Fibroblast of pulmonary artery (primary cell): ENCODE measurements around the gene SERTAD2.
A peak's percentile ranks its signal among the peaks of the same experiment; 100 is the strongest.

ENCODE experiments used
- DNase-seq: peaks from one replicate; pipeline ENCODE4 v3.0.0-alpha.2; 2010; ENCODE audit warnings: low read depth
- H3K4me3 ChIP-seq: replicated peaks from 2 replicates; pipeline ENCODE4 v1.5.1; 2011; ENCODE audit warnings: low read depth, mild to moderate bottlenecking, control low read depth, low read length, moderate library complexity
- CTCF ChIP-seq: IDR thresholded peaks from 2 replicates; pipeline ENCODE4 v1.5.1; 2011; ENCODE audit warnings: mild to moderate bottlenecking, control low read depth, low read length, inconsistent platforms; ENCODE audit errors: missing control alignments

Gene SERTAD2

GRCh38 chr2:64615192-64615763 is 38.4 kb downstream of the SERTAD2 start:
- no peak for DNase-seq
- H3K4me3 ChIP-seq = no peak overlapping the region
- no peak for TF ChIP-seq CTCF

- no peak for TF ChIP-seq CTCF
- no peak overlapping the region for H3K4me3 ChIP-seq
- peak; percentile 24 for DNase-seq
Observed at GRCh38 chr2:64613276-64613675, 40.4 kb downstream of the SERTAD2 start.

GRCh38 chr2:64612575-64613195 is 41.0 kb downstream of the SERTAD2 start:
- no peak overlapping the region for H3K4me3 ChIP-seq
- DNase-seq = no peak
- no peak for TF ChIP-seq CTCF

DNA sequence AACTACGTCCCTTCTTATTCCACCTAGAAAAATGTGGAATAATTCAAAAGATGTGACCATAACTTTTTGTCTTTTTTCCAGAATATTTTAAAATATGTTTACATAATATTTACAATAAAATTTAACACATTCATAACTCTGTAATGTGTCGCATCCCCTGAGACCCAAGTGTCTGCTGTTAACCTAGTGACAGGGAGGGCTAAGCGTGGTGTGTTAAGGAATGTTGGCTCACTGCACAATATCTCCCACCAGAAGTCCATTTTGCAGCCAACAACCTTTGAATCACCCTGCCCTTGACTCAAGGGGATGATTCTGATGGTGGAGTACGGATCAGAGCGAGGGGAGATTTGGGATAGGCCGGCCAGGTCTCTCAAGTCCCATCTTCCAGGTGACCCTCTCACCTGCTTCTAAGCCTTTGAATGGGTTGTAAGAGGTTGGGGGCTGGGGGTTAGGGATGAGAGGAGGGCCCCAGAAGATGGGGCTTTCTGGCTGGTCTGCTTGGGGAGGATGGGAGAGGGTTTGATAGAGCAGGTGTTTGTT is 43.3 kb downstream of the SERTAD2 start:
- no peak overlapping the region for H3K4me3 ChIP-seq
- no peak for DNase-seq
- no peak for TF ChIP-seq CTCF

DNA sequence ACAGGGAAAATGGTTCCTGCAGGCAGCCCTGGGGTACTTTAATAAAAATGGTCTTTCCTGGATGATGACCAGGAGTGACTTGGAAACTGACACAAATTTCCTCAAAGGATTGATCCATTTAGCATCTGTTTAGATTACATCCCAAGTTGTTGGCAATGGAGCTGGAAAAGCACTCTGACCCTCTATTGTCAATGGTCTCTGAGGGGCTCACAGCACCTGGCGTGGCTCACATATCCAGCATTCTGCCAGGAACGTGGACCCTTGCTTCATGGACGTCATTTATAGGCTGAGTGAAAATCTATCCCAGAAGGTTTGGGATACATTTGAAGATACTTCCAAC is 43.8 kb downstream of the SERTAD2 start:
- H3K4me3 ChIP-seq = peak overlapping the region; percentile 50
- TF ChIP-seq CTCF = no peak
- DNase-seq = no peak

- no peak for TF ChIP-seq CTCF
- H3K4me3 ChIP-seq = peak overlapping the region; percentile 50
- peak; percentile 62 for DNase-seq
Observed at GRCh38 chr2:64609227-64609941, 44.3 kb downstream of the SERTAD2 start.
